DMS53 (cell line): ENCODE data around the gene ZNF471.

Experiments used
- DNase-seq: peaks from one replicate; lab custom pipeline; 2025; lab: John Stamatoyannopoulos, UW

The ZNF471 gene

DNA sequence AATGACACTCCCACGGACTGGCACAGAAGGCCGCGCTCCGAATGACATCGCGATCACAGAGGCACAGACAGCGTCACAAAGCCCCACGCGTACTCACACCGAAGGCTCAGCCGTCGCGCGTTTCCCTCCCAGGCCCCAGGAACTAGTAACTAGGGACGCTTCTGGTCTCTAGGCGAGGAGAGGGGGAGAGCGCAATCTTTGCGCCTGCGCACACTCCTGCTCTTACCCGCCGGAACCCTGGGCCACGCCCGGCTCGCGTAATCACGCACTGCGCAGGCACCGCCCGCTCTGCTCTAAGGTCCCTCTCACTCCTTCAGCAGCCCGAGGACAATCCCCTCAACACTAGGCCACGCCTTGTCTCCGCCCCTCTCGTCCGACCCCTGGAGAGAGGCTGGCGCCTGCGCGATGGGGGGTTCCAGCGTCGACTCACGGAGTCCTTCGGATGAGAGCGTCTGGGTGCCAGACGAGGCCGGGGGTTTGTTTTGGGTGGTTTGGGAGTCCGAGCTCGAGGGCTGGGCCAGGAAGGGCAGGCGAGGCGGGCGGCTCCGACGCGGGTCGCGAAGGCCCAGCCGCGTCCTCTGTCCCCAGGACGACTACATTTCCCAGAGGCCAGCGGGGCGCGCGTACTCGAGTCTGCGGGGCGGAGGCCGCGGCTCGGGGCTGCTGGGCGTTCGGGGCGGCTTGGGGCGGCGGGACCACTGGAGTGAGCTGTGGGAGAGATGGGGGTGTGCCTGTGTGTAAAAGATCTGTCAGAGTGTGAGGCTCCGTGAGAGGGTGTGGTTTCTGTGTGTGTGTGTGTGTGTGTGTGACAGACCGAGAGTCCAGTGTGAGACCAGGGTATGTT is at the start of gene ZNF471:
TSS of gene ZNF471 (plus strand) at position 410 of the 844 bp plus-strand sequence. CDS start 3,717 bp downstream, outside the sequence.
- peak; percentile 97 for DNase-seq

DNA sequence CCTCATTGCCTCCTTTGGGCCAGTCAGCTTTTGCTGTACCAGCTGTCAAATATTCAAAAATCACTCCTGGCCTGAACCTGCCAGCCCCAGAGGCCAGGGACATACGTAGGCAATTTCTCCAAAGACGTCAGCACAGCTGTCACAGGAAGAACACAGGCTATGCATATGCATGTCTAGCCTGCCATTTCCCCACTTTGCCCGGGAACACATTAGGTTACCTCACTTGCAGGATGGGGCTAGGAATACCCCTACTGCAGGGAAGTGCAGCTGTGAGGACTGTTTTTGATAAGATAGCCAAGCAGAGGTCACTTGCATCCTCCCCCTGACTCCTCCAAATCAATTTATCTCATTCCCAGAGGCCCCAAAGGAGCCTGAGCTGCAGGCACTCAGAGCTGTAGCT is 33.3 kb upstream of the ZNF471 start:
- DNase-seq = no peak

DNA sequence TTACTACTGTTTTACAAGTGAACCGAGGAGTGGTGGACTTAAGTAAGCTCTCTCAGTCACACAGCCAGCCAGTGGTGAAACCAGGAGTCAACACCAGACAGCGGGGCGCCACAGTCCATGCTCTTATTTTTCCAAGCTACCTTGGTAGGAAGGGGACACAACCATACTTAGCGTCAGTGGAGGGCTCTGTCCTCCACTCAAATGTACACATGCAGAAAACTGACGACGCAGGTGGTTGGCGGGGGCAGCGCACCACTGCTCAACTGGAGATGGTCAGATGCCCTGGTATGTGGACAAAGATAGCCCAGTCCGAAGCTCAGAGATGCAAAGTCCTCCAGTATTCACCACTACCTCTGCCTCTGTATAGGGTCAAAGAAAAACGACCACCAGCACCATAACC is 31.6 kb upstream of the ZNF471 start:
- DNase-seq = peak; percentile 13

DNA sequence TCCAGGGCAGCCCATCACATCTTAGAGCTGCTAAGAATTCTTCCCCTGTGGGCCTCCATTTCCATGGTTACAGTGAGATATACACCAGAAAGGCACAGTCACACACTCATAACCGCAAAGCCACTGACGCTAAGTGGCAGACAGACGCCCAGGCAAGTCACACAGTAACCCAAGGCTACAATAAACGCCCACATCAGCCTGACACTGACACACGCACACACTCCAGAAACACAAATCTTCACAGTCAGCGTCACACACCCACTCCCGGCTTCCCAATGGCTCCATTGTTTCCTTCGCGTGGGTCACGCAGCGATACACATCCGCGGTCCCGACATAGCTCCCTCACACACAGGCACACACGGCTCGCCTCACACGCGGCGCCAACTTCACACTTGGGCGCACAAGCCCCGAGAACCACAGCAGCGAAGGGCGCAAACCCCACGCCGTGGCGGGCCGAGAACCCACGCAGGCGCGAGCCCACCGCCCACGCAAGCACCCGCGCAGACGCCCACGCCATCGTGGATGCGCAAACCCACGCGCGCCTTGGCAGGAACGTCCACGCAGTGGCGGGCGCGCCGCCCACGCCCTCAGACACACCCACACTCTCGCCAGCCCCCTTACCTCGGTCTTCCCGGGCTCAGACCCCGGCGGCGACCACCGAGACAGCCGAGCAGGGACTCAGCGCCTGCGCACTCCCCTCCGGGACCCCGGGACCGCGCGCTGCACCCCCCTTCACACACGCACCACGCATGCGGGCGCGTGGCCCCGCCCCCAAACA is 30.8 kb upstream of the ZNF471 start, which contains the start of gene ZNF667:
TSS of gene ZNF667 (minus strand) at position 695 of the 778 bp plus-strand sequence. CDS start 14,975 bp downstream, outside the sequence.
- DNase-seq = peak; percentile 81

DNA sequence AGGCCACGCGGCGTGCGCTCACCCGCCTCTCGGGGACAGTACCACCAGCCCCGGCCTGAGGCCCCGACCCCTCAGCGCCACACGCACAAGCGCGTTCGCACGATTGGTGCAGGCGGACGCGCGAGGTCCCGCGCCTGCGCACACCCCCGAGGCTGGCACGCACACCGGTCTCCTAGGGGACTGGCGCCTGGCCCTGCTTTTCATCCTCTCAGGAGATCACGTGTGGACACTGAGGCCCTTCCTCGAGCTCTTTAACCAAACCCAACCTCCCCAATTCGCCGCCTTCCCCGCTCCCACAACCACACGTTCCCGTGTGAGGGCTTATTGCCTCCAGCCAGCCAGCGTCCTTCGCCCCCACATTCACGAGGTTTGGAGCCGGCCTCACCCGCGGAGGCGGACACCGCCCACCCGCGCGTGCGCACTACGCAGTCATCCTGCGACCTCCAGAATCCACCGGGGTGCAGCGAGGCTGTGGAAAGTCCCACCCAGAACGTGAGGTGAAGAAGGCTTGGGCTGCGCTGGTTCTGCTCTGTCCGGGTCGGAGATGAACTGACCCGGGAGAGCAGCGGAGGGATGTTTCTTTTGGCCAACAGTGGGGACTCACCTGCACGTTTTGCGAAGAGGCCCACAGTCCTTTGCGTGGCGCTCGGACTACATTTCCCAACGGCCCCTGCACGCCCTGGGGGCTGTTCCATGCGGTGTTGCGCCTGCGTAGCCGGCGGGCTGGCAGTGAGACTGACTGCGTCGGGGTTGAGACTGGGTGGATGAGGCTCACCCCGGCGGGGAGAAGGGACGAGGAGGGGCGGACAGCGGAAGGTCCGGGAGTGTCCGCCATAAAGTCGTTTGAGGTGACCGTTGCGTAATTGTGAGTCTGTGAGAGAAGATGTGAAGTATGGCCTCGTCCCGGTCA is 30.0 kb upstream of the ZNF471 start:
- peak; percentile 93 for DNase-seq

DNA sequence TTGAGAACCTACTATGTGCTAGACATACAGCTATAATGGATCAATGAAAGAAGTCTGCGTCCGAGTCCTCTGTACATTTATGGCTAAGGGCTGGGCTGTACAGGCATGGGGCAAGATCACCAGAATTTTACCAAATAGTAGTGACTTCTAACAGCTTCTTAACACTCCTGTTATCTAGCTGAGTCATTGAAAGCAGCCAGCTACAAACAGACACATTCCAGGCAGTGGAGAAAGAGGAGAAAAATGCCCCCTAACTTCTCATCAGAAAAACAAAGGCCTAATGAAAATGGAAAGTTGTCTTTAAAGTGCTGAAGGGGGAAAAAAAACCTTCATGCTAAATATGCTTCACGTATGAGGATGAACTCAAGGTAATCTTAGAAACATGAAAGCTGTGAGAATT is 16.3 kb upstream of the ZNF471 start:
- DNase-seq = no peak

DNA sequence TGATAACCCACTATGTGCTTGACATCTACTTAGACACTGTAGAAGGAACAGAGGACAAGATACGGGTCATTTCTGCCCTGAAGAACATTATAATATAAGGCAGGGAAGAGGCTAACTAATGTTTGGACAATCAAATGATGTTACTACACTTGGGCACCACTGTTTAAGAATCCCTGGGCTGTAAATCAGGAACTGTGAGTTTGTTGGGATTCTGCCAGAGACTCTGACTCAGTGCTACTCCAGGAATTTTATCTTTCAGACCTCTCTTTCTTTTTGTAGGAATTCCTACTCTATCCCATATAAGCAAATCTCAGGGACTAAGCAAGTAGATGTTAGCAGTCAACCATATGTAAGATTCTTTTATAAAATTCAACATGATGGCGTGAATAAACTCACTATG is 3.1 kb upstream of the ZNF471 start:
- no peak for DNase-seq

DNA sequence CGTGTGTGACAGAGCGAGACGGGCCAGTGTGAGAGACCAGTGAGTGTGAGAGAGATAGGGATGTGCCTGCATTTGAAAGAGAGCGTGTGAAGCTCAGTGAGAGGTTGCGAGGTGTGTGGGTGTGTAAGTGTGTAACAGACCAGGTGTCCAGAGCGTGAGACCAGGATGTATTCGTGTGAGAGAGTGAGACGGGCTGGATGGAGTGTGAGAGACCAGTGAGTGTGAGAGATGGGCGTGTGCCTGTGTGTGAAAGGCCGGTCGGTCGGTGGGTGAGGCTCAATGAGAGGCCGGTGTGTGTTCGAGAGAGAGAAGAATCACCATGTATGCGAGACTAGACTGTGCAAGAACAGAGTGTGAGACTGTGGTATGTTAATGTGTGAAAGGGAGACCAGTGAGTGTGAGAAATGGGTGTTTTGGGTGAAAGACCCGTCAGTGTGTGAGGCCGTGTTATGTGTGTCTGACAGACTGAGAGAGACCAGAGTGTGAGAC is 679 bp downstream of the ZNF471 start:
- peak; percentile 58 for DNase-seq

DNA sequence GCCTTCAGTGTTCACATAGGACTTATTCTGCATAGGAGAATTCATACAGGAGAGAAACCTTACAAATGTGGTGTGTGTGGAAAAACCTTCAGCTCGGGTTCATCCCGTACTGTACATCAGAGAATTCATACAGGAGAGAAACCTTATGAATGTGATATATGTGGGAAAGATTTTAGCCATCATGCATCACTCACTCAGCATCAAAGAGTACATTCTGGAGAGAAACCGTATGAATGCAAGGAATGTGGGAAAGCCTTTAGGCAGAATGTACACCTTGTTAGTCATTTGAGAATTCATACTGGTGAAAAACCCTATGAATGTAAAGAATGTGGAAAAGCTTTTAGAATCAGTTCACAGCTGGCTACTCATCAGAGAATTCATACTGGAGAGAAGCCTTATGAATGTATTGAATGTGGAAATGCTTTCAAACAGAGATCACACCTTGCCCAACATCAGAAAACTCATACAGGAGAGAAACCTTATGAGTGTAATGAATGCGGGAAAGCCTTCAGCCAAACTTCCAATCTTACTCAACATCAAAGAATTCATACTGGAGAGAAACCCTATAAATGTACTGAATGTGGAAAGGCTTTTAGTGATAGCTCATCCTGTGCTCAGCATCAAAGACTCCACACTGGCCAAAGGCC is 17.7 kb downstream of the ZNF471 start:
- peak; percentile 9 for DNase-seq

DNA sequence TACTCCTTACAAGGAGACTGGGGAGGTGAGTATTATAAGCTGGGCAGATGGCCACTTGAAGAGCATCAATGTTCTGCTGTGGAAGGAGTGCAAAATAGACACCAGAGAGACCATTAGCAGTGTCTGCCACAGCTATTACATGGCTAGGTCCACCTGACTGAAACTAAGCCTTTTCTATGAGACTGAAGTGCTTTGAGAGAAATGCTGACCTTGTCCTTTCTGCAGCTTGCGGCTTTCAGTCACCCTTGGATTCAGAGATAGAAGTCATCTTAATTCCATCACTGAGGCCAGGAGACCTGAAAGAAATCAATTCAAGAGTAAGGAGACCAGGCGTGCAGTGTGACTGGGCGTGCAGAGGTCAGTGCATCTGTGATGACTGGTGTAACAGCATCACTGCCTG is 29.8 kb downstream of the ZNF471 start:
- no peak for DNase-seq

DNA sequence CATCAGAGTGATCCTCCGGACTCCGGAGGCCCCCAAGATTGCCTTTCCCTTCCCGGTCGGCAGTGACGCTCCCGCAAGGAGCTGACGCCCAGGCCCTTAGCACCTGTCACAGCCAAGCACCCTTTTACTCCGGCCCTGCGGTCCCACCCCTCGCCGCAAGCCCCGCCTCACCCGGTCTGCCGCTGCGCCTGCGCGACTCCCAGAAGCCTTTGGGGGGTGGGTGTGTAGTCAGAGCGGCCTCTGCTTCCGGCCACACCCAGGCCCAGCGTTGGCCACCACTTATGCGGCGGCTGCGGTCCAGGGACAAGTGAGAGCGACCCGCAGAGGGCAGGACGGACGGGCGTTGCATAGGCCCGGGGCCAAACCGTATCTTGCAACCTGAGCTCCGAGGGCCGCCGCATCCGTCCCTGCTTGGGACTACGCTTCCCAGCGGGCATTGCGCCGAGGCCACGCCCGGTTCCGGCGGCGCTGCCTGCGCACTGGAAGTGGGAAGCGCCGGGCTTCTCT is 30.7 kb downstream of the ZNF471 start:
- DNase-seq = peak; percentile 95

DNA sequence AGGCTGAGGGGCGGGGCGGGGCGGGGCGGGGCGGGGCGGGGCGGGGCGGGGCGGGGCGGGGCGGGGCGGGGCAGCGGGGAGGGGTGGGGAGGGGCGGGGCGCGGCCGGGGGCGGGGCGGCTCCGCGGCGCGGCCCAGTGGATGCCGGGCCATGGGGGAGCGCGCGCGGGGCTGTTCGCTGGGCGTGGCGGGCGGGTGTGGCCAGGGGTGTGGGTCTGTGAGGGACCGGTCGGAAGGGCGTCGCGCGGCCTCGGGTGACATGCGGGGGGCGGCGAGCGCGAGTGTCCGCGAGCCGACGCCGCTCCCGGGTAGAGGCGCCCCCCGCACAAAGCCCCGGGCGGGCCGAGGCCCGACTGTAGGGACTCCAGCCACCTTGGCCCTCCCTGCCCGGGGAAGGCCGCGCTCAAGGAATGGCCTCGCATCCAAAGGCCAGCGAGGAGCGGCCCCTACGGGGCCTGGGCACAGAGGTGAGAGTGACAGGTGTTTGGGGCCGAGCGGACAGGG is 31.2 kb downstream of the ZNF471 start, which contains the start of gene ZFP28:
TSS of gene ZFP28 (plus strand) at position 188 of the 503 bp plus-strand sequence. CDS start at position 259, 71 bp downstream.
- DNase-seq = peak; percentile 83

DNA sequence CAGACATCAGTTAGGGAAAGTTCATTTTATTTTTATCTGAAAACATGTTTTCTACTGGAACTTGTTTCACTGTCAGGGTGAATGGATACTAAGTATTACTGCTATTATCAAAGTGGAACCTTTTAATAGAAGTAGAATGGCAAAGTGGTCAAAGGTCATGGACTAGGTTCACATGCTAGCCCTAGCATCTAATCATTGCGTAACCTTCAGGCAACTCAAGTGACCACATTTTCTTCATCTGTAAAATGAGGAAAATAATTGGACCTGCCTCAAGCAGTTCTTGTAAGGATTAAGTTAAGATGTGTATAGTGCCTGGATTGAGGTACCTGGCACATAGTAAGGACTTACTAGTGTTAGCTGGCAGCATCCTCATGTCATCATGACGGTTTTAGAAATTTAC is 36.1 kb downstream of the ZNF471 start:
- no peak for DNase-seq

DNA sequence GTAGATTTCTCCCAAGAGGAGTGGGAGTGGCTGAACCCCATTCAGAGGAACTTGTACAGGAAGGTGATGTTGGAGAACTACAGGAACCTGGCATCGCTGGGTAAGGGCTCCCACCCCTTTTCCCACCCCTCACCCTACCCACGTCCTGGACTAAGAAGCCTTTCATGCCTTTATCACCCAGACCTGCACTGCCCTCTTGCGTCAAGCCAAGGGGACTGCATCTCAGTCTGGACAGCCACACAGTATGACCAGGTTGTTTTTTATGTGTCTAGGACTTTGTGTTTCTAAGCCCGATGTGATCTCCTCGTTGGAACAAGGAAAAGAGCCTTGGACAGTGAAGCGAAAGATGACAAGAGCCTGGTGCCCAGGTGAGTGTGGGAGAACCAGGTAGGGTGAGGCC is 39.9 kb downstream of the ZNF471 start:
- no peak for DNase-seq

DNA sequence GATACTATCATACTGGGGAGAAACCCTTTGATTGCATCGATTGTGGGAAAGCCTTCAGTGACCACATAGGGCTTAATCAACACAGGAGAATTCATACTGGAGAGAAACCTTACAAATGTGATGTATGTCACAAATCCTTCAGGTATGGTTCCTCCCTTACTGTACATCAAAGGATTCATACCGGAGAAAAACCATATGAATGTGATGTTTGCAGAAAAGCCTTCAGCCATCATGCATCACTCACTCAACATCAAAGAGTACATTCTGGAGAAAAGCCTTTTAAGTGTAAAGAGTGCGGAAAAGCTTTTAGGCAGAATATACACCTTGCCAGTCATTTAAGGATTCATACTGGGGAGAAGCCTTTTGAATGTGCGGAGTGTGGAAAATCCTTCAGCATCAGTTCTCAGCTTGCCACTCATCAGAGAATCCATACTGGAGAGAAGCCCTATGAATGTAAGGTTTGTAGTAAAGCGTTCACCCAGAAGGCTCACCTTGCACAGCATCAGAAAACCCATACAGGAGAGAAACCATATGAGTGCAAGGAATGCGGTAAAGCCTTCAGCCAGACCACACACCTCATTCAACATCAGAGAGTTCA is 46.7 kb downstream of the ZNF471 start:
- no peak for DNase-seq

DNA sequence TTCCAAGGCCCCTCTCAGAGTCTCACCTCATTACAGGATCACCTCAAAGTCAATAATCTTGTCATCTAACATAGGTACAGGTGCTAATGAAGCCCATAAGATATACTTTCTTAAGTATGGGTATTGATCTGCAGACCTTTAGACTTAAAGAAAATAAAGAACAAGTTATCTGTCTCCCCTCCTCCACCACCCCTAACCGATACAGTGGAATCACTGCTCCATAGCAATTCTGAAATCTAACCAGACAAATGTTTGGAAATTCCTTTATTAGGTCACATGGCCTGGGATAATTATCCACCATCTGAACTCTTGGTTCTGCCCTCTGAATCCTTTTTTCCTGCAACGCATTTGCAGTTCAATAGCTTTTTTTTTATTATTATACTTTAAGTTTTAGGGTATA is 55.1 kb downstream of the ZNF471 start:
- DNase-seq = no peak

DNA sequence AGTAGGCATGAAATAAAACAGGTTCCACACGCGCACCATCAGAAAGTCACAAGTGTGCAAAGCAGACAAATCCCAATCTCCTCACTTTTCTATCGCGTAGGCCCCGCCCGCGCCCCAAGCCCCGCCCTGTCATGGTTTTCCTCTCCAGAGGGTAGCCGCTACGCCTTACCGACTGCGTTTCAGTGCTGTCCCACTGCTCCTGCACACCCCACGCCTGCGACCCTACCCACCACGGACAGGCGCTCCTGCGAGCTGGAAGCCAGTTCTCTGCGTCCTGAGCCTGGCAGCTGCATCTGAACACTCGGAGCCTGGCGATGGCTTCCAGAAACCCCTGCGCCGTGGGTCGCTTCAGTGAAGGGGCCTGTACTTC is 59.2 kb downstream of the ZNF471 start:
- peak; percentile 76 for DNase-seq

DNA sequence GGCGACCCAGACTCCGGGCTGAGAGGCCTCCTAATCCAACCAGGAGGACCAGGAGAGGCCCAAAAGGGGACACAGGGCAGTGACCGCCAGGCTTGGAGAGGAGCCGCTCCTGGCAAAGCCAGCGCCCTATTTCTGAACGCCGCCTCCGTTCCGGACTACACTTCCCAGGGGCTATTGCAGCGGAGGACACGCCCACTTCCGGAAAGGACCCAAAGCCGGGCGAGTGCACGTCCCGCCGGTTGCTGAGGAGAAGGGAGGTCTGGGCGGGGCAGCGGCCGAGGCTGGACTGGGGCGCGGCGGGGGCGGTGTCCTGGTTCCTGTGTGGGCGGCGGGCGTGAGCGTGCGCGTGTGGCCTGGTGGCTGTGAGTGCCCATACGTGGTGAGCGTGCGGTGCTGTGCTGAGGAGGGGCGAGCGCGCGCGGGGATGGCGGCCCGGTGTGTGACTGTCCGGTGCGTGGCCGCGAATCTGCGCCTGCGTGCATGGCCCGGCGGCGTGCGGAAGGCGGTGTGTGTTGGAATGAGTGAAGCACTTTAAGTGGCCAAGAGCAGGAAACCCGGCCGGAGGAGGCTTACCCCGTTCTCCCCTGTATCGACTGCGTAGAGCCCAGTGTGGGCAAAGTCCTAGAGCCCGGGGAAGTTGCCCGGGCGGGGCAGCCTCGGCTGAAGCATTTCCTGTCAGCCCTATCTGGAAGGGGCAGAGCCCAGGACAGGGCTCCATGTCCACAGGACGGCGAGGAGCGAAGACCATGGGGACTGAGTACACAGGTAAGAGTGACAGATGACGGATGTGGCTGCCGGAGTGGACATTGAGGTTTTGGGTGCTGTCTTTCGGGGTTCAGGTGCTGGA is 59.8 kb downstream of the ZNF471 start, which contains the start of gene ZNF470:
TSS of gene ZNF470 (plus strand) at position 195 of the 847 bp plus-strand sequence. CDS start 2,844 bp downstream, outside the sequence.
- DNase-seq = peak; percentile 97

DNA sequence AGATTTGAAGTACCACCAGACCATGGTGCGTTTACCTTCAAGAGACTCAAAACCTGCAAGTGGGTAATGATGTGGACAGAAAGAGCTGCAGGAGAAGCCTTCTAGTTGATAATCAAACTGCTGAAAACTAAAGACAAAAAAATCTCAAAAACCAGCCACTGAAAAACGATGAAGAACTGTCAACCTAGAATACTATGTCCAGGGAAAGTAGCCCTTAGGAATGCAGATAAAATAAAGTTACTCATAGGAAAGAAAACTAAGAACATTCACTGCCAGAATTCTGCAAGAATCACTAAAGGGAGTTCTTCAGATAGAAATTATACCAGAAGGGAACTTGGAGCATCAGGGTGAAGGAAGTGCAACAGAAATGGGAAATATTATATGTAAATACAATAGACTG is 64.9 kb downstream of the ZNF471 start:
- no peak for DNase-seq
